Suppressor macrophage (primary cell): Measurements from ENCODE around the gene RBM27.
"Not testable (repeated sequence)": the region's sequence is repeated elsewhere in the genome, so short reads cannot be mapped to it uniquely, and the experiment has no call there.

Source experiments
- DNase-seq, 4 experiments: peaks; one replicate each; pipeline ENCODE4 v3.0.0-alpha.2; 2020 to 2022
- total RNA-seq, 17 experiments: gene quantifications; one replicate each; lab custom pipeline; 2026; ENCODE audit warnings: mixed read lengths in 6 of 17, inconsistent platforms in 3 of 17; lab: John Stamatoyannopoulos, UW

Gene RBM27
- 8.8 to 31.7 (median 18.8) reads per million in 17 experiments for total RNA-seq

GRCh38 chr5:146203011-146203871, at the start of gene RBM27:
RBM27 (plus strand) TSS chr5:146203605; CDS start chr5:146203766, 161 bp downstream.
- DNase-seq = peak; percentile 98 to 99 (median 98)

- no peak for DNase-seq
Observed at GRCh38 chr5:146158255-146158654, 45.1 kb upstream of the RBM27 start.

GRCh38 chr5:146164382-146164781, 39.0 kb upstream of the RBM27 start:
- no peak for DNase-seq

- no peak for DNase-seq
Observed at GRCh38 chr5:146165460-146165859, 37.9 kb upstream of the RBM27 start.

GRCh38 chr5:146165903-146166302, 37.5 kb upstream of the RBM27 start:
- no peak for DNase-seq

- DNase-seq = no peak
Observed at GRCh38 chr5:146169076-146169475, 34.3 kb upstream of the RBM27 start.

- not testable (repeated sequence) for DNase-seq
Observed at GRCh38 chr5:146173049-146173448, 30.4 kb upstream of the RBM27 start.

- no peak for DNase-seq
Observed at GRCh38 chr5:146173597-146173996, 29.8 kb upstream of the RBM27 start.

- no peak for DNase-seq
Observed at GRCh38 chr5:146176805-146177204, 26.6 kb upstream of the RBM27 start.

- DNase-seq = peak; percentile 18 to 51 (median 45)
Observed at GRCh38 chr5:146179696-146180095, 23.7 kb upstream of the RBM27 start.

- DNase-seq = not testable (repeated sequence)
Observed at GRCh38 chr5:146183403-146183802, 20.0 kb upstream of the RBM27 start.

- no peak for DNase-seq
Observed at GRCh38 chr5:146185161-146185560, 18.2 kb upstream of the RBM27 start.

GRCh38 chr5:146188358-146188757, 15.0 kb upstream of the RBM27 start:
- no peak for DNase-seq

GRCh38 chr5:146192571-146193043, 10.8 kb upstream of the RBM27 start:
- no peak for DNase-seq

- no peak for DNase-seq
Observed at GRCh38 chr5:146193285-146193684, 10.1 kb upstream of the RBM27 start.

GRCh38 chr5:146194997-146195396, 8.4 kb upstream of the RBM27 start:
- not testable (repeated sequence) for DNase-seq

GRCh38 chr5:146196459-146197048, 6.9 kb upstream of the RBM27 start:
- DNase-seq = no peak

GRCh38 chr5:146199176-146199815, 4.1 kb upstream of the RBM27 start:
- DNase-seq = no peak

GRCh38 chr5:146201795-146202194, 1.6 kb upstream of the RBM27 start:
- not testable (repeated sequence) for DNase-seq

GRCh38 chr5:146203872-146204192, 427 bp downstream of the RBM27 start:
- no peak for DNase-seq

- no peak for DNase-seq
Observed at GRCh38 chr5:146205499-146206202, 2.2 kb downstream of the RBM27 start.

GRCh38 chr5:146206257-146206656, 2.9 kb downstream of the RBM27 start:
- no peak for DNase-seq
